ENCODE data around the gene MARVELD1.
"Not testable (repeated sequence)": the region's sequence is repeated elsewhere in the genome, so short reads cannot be mapped to it uniquely, and the experiment has no call there.

Gene MARVELD1

GRCh38 chr10:97713339-97713825 lies at the start of gene MARVELD1:
MARVELD1 (plus strand) TSS chr10:97713730; CDS start chr10:97713877, 147 bp downstream.
- DNase-seq, result peak; percentile 23

GRCh38 chr10:97664282-97664850 lies 49.2 kb upstream of the MARVELD1 start:
- DNase-seq, result no peak

- no peak for DNase-seq
Observed at GRCh38 chr10:97666992-97667391, 46.5 kb upstream of the MARVELD1 start.

GRCh38 chr10:97667463-97667862 lies 46.1 kb upstream of the MARVELD1 start:
- DNase-seq, result no peak

GRCh38 chr10:97669571-97669970 lies 44.0 kb upstream of the MARVELD1 start:
- no peak for DNase-seq

- DNase-seq, result peak; percentile 42
Observed at GRCh38 chr10:97673736-97674525, 39.6 kb upstream of the MARVELD1 start.

GRCh38 chr10:97675222-97675621 lies 38.3 kb upstream of the MARVELD1 start:
- no peak for DNase-seq

- peak; percentile 53 for DNase-seq
Observed at GRCh38 chr10:97676770-97677581, 36.6 kb upstream of the MARVELD1 start.

GRCh38 chr10:97679594-97679993 lies 33.9 kb upstream of the MARVELD1 start:
- no peak for DNase-seq

GRCh38 chr10:97682042-97682441 lies 31.5 kb upstream of the MARVELD1 start:
- DNase-seq, result no peak

GRCh38 chr10:97683556-97684367 lies 29.8 kb upstream of the MARVELD1 start:
- peak; percentile 70 for DNase-seq

- not testable (repeated sequence) for DNase-seq
Observed at GRCh38 chr10:97684368-97684713, 29.2 kb upstream of the MARVELD1 start.

- DNase-seq, result peak; percentile 54
Observed at GRCh38 chr10:97684866-97685394, 28.6 kb upstream of the MARVELD1 start.

GRCh38 chr10:97685395-97685958 lies 28.1 kb upstream of the MARVELD1 start:
- peak; percentile 34 for DNase-seq

GRCh38 chr10:97686301-97686961 lies 27.1 kb upstream of the MARVELD1 start:
- no peak for DNase-seq

GRCh38 chr10:97686962-97687784 lies 26.4 kb upstream of the MARVELD1 start, which contains the start of gene AVPI1:
AVPI1 (minus strand) TSS chr10:97687241; CDS start chr10:97679905, 7,336 bp downstream.
- peak; percentile 99 for DNase-seq

GRCh38 chr10:97687785-97688781 lies 25.4 kb upstream of the MARVELD1 start:
- peak; percentile 73 for DNase-seq

- DNase-seq, result peak; percentile 97
Observed at GRCh38 chr10:97689559-97690020, 23.9 kb upstream of the MARVELD1 start.

- peak; percentile 54 for DNase-seq
Observed at GRCh38 chr10:97690133-97690532, 23.4 kb upstream of the MARVELD1 start.

All from suppressor macrophage treated with lipopolysaccharide for 4 hours (primary cell).